Fibroblast of gingiva (primary cell): ENCODE data around the gene MATN1.
A peak's percentile ranks its signal among the peaks of the same experiment; 100 is the strongest.

Experiments used
- DNase-seq: peaks from one replicate; pipeline ENCODE4 v3.0.0-alpha.2; 2011; ENCODE audit warnings: low read depth

The MATN1 gene

GRCh38 chr1:30745156-30745833 lies 21.9 kb upstream of the MATN1 start:
- DNase-seq: no peak

- DNase-seq: peak; percentile 32
Measured at GRCh38 chr1:30744060-30744756, 20.8 kb upstream of the MATN1 start.

- DNase-seq: no peak
Measured at GRCh38 chr1:30743584-30744059, 20.2 kb upstream of the MATN1 start.

- no peak for DNase-seq
Measured at GRCh38 chr1:30742963-30743559, 19.7 kb upstream of the MATN1 start.

- no peak for DNase-seq
Measured at GRCh38 chr1:30742300-30742962, 19.0 kb upstream of the MATN1 start.

GRCh38 chr1:30741239-30741894 lies 18.0 kb upstream of the MATN1 start:
- DNase-seq: no peak

GRCh38 chr1:30740251-30741238 lies 17.2 kb upstream of the MATN1 start:
- DNase-seq: no peak

GRCh38 chr1:30739601-30740000 lies 16.2 kb upstream of the MATN1 start:
- DNase-seq: no peak

GRCh38 chr1:30738715-30739559 lies 15.6 kb upstream of the MATN1 start:
- no peak for DNase-seq

GRCh38 chr1:30738040-30738714 lies 14.8 kb upstream of the MATN1 start:
- DNase-seq: no peak

GRCh38 chr1:30737357-30738039 lies 14.1 kb upstream of the MATN1 start:
- DNase-seq: no peak

GRCh38 chr1:30735668-30736498 lies 12.5 kb upstream of the MATN1 start:
- DNase-seq: no peak

- DNase-seq: no peak
Measured at GRCh38 chr1:30735124-30735523, 11.7 kb upstream of the MATN1 start.

GRCh38 chr1:30734580-30734979 lies 11.2 kb upstream of the MATN1 start:
- no peak for DNase-seq

GRCh38 chr1:30734106-30734505 lies 10.7 kb upstream of the MATN1 start:
- no peak for DNase-seq

- DNase-seq: no peak
Measured at GRCh38 chr1:30733493-30733892, 10.1 kb upstream of the MATN1 start.

- no peak for DNase-seq
Measured at GRCh38 chr1:30732277-30732996, 9.1 kb upstream of the MATN1 start.
